PC-9 (cell line): Measurements from ENCODE around the gene MGLL.

Experiments used
- CTCF ChIP-seq: fragments of 200-600 bp; sonication (generic); conservative IDR thresholded peaks from 2 replicates; pipeline ENCODE4 v1.6.1; 2017; ENCODE audit warnings: mixed run types, antibody characterized with exemption, mild to moderate bottlenecking, moderate library complexity
- EZH2 ChIP-seq: fragments of 200-600 bp; sonication (generic); IDR thresholded peaks from 2 replicates; pipeline ENCODE4 v1.8.0; 2017; ENCODE audit warnings: antibody characterized with exemption, low read depth

- TF ChIP-seq CTCF: no peak
- TF ChIP-seq EZH2: no peak
Observed at GRCh38 chr3:127740136-127740915, 82.0 kb downstream of the MGLL start.
